22Rv1 (cell line): Measurements from ENCODE around the gene ADNP.
"Not testable (repeated sequence)": the region's sequence is repeated elsewhere in the genome, so short reads cannot be mapped to it uniquely, and the experiment has no call there.

Experiments
- CTCF ChIP-seq: fragments of 450-650 bp; IDR thresholded peaks from 2 replicates; pipeline ENCODE4 v1.5.1; 2017; ENCODE audit warnings: mild to moderate bottlenecking
- ZFX ChIP-seq: fragments of 450-650 bp; IDR thresholded peaks from 2 replicates; pipeline ENCODE4 v1.6.1; 2017; ENCODE audit warnings: antibody characterized with exemption, borderline replicate concordance

- not testable (repeated sequence) for TF ChIP-seq CTCF, ZFX
Observed at GRCh38 chr20:50881759-50882424, 49.3 kb downstream of the ADNP start.
